Hepatocyte (in vitro differentiated cells): ENCODE data around the gene SMAP2. TPM values are rescaled to one million over a fixed set of nuclear protein-coding genes. Genes with fewer than 3 reads are reported as not detected.

Experiments
- DNase-seq: peaks from one replicate; pipeline ENCODE4 v3.0.0-alpha.2; 2016; ENCODE audit warnings: low spot score
- H2AFZ ChIP-seq: fragments of 200-600 bp; sonication (generic); 2 replicates; pipeline ENCODE4 v1.6.0; 2016; ENCODE audit warnings: antibody characterized with exemption, mild to moderate bottlenecking
- H3K27ac ChIP-seq: fragments of 200-600 bp; sonication (generic); 2 replicates; pipeline ENCODE4 v1.5.1; 2016; ENCODE audit warnings: mild to moderate bottlenecking
- H3K27me3 ChIP-seq: fragments of 200-600 bp; sonication (generic); 2 replicates; pipeline ENCODE4 v1.6.1; 2016
- H3K36me3 ChIP-seq: fragments of 200-600 bp; sonication (generic); replicated peaks from 2 replicates; pipeline ENCODE4 v1.5.1; 2016; ENCODE audit warnings: low read depth; ENCODE audit not compliant: insufficient read depth
- H3K4me1 ChIP-seq: fragments of 200-600 bp; sonication (generic); 2 replicates; pipeline ENCODE4 v1.5.1; 2016; ENCODE audit warnings: mild to moderate bottlenecking, moderate library complexity; ENCODE audit not compliant: insufficient read depth
- H3K4me2 ChIP-seq: fragments of 200-600 bp; sonication (generic); 2 replicates; pipeline ENCODE4 v1.6.0; 2016
- H3K4me3 ChIP-seq: fragments of 200-600 bp; sonication (generic); 2 replicates; pipeline ENCODE4 v1.5.1; 2016; ENCODE audit warnings: mild to moderate bottlenecking
- H3K79me2 ChIP-seq: fragments of 200-600 bp; sonication (generic); 2 replicates; pipeline ENCODE4 v1.6.0; 2017; ENCODE audit warnings: mild to moderate bottlenecking
- H3K9me2 ChIP-seq: fragments of 200-600 bp; sonication (generic); replicated peaks from 2 replicates; pipeline ENCODE4 v1.6.0; 2017; ENCODE audit warnings: mild to moderate bottlenecking; ENCODE audit not compliant: insufficient read depth
- H3K9me3 ChIP-seq: fragments of 200-600 bp; sonication (generic); 2 replicates; pipeline ENCODE4 v1.5.1; 2016; ENCODE audit warnings: low read depth, mild to moderate bottlenecking
- H4K20me1 ChIP-seq: fragments of 200-600 bp; sonication (generic); 2 replicates; pipeline ENCODE4 v1.6.0; 2016; ENCODE audit warnings: mild to moderate bottlenecking; ENCODE audit not compliant: insufficient read depth, poor library complexity, severe bottlenecking
- CTCF ChIP-seq: fragments of 200-600 bp; sonication (generic); IDR thresholded peaks from 2 replicates; pipeline ENCODE4 v1.5.1; 2016; ENCODE audit warnings: antibody characterized with exemption, mild to moderate bottlenecking; ENCODE audit not compliant: poor library complexity
- EZH2 ChIP-seq: fragments of 200-600 bp; sonication (generic); IDR thresholded peaks from 2 replicates; pipeline ENCODE4 v1.6.1; 2016; ENCODE audit warnings: antibody characterized with exemption, mild to moderate bottlenecking, borderline replicate concordance
- EZH2phosphoT487 ChIP-seq: fragments of 200-600 bp; sonication (generic); IDR thresholded peaks from one replicate; pipeline ENCODE4 v1.6.1; 2018; ENCODE audit warnings: antibody characterized with exemption, mild to moderate bottlenecking, low read depth, moderate library complexity; ENCODE audit not compliant: unreplicated experiment, severe bottlenecking
- WGBS: methylation state at CpG from one replicate; pipeline ENCODE4 v1.1.6; 2016; ENCODE audit warnings: low lambda C conversion rate; ENCODE audit errors: missing lambda C conversion rate; 5-methylcytosine and 5-hydroxymethylcytosine counted together
- polyA plus RNA-seq: library from polyadenylated mRNA; unstranded; fragments of >200 nt; fragmentation: Nextera tagmentation; extraction: Ambion mirVana; gene quantifications from 2 replicates; pipeline ENCODE4 v1.2.1, GENCODE V29; 2016
- total RNA-seq: library from RNA; depleted of rRNA; stranded (reverse); fragments of >200 nt; gene quantifications from 2 replicates; pipeline ENCODE4 v1.2.3, GENCODE V29; 2014

The SMAP2 gene
- total and polyA plus RNA-seq, 2 experiments from 2014 or later, result 22.9 to 23.1 TPM

GRCh38 chr1:40411294-40411693, 37.8 kb downstream of the SMAP2 start:
- TF ChIP-seq EZH2 (no peak), CTCF (no peak), EZH2phosphoT487 (no peak)
- Histone ChIP-seq H4K20me1 (no peaks in the 10 kb centered on the region), H3K36me3 (no peaks in the 10 kb centered on the region), H2AFZ (no peak overlapping the region), H3K4me3 (no peak overlapping the region), H3K27me3 (no peaks in the 10 kb centered on the region), H3K9me2 (no peaks in the 10 kb centered on the region), H3K9me3 (no peaks in the 10 kb centered on the region), H3K4me1 (no peaks in the 10 kb centered on the region), H3K27ac (no peak overlapping the region), H3K79me2 (no peaks in the 10 kb centered on the region), H3K4me2 (no peak overlapping the region)
- WGBS, result 88% methylated on average over 5 of the region's 5 CpGs
- no peak for DNase-seq

- TF ChIP-seq EZH2phosphoT487 (no peak), CTCF (no peak), EZH2 (no peak)
- Histone ChIP-seq H3K4me3 (no peak overlapping the region), H3K9me2 (no peaks in the 10 kb centered on the region), H3K36me3 (no peaks in the 10 kb centered on the region), H4K20me1 (no peaks in the 10 kb centered on the region), H3K27ac (no peak overlapping the region), H3K79me2 (no peaks in the 10 kb centered on the region), H3K9me3 (no peaks in the 10 kb centered on the region), H3K4me1 (no peaks in the 10 kb centered on the region), H2AFZ (no peak overlapping the region), H3K27me3 (no peaks in the 10 kb centered on the region), H3K4me2 (no peak overlapping the region)
- whole genome bisulfite sequencing, result 93% methylated on average over 2 of the region's 2 CpGs
- no peak for DNase-seq
These were observed 38.3 kb downstream of the SMAP2 start for GRCh38 chr1:40411843-40412242.

- no peak overlapping the region for H3K27ac ChIP-seq
These were observed 40.2 kb downstream of the SMAP2 start for GRCh38 chr1:40413527-40414252.

GRCh38 chr1:40414331-40414730, 40.8 kb downstream of the SMAP2 start:
- no peak overlapping the region for H3K4me3 ChIP-seq
- no peaks in the 10 kb centered on the region for H3K36me3 ChIP-seq
- H4K20me1 ChIP-seq, result no peaks in the 10 kb centered on the region
- H3K9me2 ChIP-seq, result no peaks in the 10 kb centered on the region
- no peaks in the 10 kb centered on the region for H3K9me3 ChIP-seq
- 77% methylated on average over 3 of the region's 3 CpGs for WGBS
- DNase-seq, result no peak
- H2AFZ ChIP-seq, result no peak overlapping the region
- no peaks in the 10 kb centered on the region for H3K27me3 ChIP-seq
- TF ChIP-seq EZH2phosphoT487, result no peak
- no peaks in the 10 kb centered on the region for H3K4me1 ChIP-seq
- no peak overlapping the region for H3K27ac ChIP-seq
- H3K4me2 ChIP-seq, result no peak overlapping the region
- H3K79me2 ChIP-seq, result no peaks in the 10 kb centered on the region

More at GRCh38 chr1:40413527-40414252, 40.2 kb downstream of the SMAP2 start:
- H3K9me3 ChIP-seq, result no peaks in the 10 kb centered on the region
- DNase-seq, result no peak
- no peaks in the 10 kb centered on the region for H3K27me3 ChIP-seq
- no peaks in the 10 kb centered on the region for H3K9me2 ChIP-seq
- H3K79me2 ChIP-seq, result no peaks in the 10 kb centered on the region
- no peaks in the 10 kb centered on the region for H3K4me1 ChIP-seq
- TF ChIP-seq EZH2 (no peak), EZH2phosphoT487 (no peak)
- H4K20me1 ChIP-seq, result no peaks in the 10 kb centered on the region
- H3K4me2 ChIP-seq, result no peak overlapping the region
- no peaks in the 10 kb centered on the region for H3K36me3 ChIP-seq
- H2AFZ ChIP-seq, result no peak overlapping the region
- 91% methylated on average over 6 of the region's 6 CpGs for WGBS
- no peak overlapping the region for H3K4me3 ChIP-seq
